HCT116 (cell line): ENCODE results near the gene REXO4. TPM values are rescaled to one million over a fixed set of nuclear protein-coding genes. Genes with fewer than 3 reads are reported as not detected.

ENCODE experiments used
- ATAC-seq: fragments of 200-7000 bp; cut with Tn5 transposase; 2 replicates; pipeline ENCODE4 v1.9.1; 2020; ENCODE audit warnings: mild to moderate bottlenecking, moderate library complexity
- BruUV-seq: library from RNA; stranded (reverse); fragments of 400-500 nt; replicated peaks from 2 replicates; lab custom pipeline; 2021; lab: Mats Ljungman, UMichigan
- CTCF ChIA-PET: fragments of 300-600 bp; sonication (Branson Sonifier 250); formaldehyde crosslinking; loops from one replicate; lab custom pipeline; 2021; ENCODE audit warnings: antibody characterized with exemption; lab: Charles Lee
- POLR2A ChIA-PET: fragments of 300-600, 350-600 bp; sonication (Branson Sonifier 250); formaldehyde crosslinking; loops from one replicate; lab custom pipeline; 2021; ENCODE audit warnings: antibody characterized with exemption; lab: Charles Lee
- RAD21 ChIA-PET, 2 experiments: fragments of 300-600 bp; sonication (Branson Sonifier 250); formaldehyde crosslinking; loops; one replicate each; lab custom pipeline; 2023; ENCODE audit warnings: low total read pairs in 2 of 2; ENCODE audit not compliant: uncharacterized antibody in 2 of 2, unreplicated experiment in 2 of 2, low non-redundant PET in 1 of 2; lab: Charles Lee
- DNase-seq: peaks from one replicate; pipeline ENCODE4 v3.0.0-alpha.2; 2010; ENCODE audit warnings: low read depth, low spot score
- H2AFZ ChIP-seq: fragments of 200-600 bp; shearing (Covaris generic), sonication (generic); 2 replicates; pipeline ENCODE4 v1.6.1; 2017; ENCODE audit warnings: low read depth, mixed run types, mixed read lengths, antibody characterized with exemption, low read length; ENCODE audit not compliant: poor library complexity, severe bottlenecking
- H3K27ac ChIP-seq: 2 replicates; pipeline ENCODE4 v1.5.1; 2012; ENCODE audit warnings: low read depth, low read length
- H3K27me3 ChIP-seq: fragments of 200-600 bp; sonication (generic); 2 replicates; pipeline ENCODE4 v1.6.1; 2016; ENCODE audit warnings: mixed run types, low read length, mixed read lengths; ENCODE audit not compliant: insufficient read depth
- H3K36me3 ChIP-seq, 2 experiments: fragments of 200-500 bp in 1 of 2; fragments of 200-600 bp in 1 of 2; sonication (Bioruptor generic) in 1 of 2; sonication (generic) in 1 of 2; 2 replicates each; pipeline versions ENCODE4 v1.5.1 to v1.6.1; 2014 to 2016; ENCODE audit warnings: low read length in 2 of 2, inconsistent platforms in 1 of 2, mixed read lengths in 1 of 2, mixed run types in 1 of 2; ENCODE audit not compliant: insufficient read depth in 2 of 2, control insufficient read depth in 1 of 2
- H3K4me1 ChIP-seq, 2 experiments: fragments of 200-600 bp in 1 of 2; sonication (generic) in 1 of 2; 2 replicates each; pipeline versions ENCODE4 v1.5.1 to v1.6.1; 2012 to 2017; ENCODE audit warnings: low read length in 2 of 2, inconsistent platforms in 1 of 2, mild to moderate bottlenecking in 1 of 2, mixed read lengths in 1 of 2, mixed run types in 1 of 2, moderate library complexity in 1 of 2; ENCODE audit not compliant: insufficient read depth in 2 of 2, control insufficient read depth in 1 of 2
- H3K4me2 ChIP-seq: fragments of 200-600 bp; sonication (generic); 2 replicates; pipeline ENCODE4 v1.6.1; 2017; ENCODE audit warnings: mixed run types, low read length, mixed read lengths
- H3K4me3 ChIP-seq, 2 experiments: fragments of 200-600 bp in 1 of 2; sonication (generic) in 1 of 2; replicated peaks in 1 of 2; 2 replicates each; pipeline ENCODE4 v1.5.1; 2011 to 2016; ENCODE audit warnings: low read length in 2 of 2, control low read depth in 1 of 2, low read depth in 1 of 2, mild to moderate bottlenecking in 1 of 2, mixed read lengths in 1 of 2, mixed run types in 1 of 2
- H3K79me2 ChIP-seq: fragments of 200-600 bp; sonication (generic); 2 replicates; pipeline ENCODE4 v1.6.1; 2017; ENCODE audit warnings: mild to moderate bottlenecking, mixed run types, low read length, moderate library complexity, mixed read lengths; ENCODE audit not compliant: insufficient read depth
- H3K9ac ChIP-seq: fragments of 200-600 bp; sonication (generic); 2 replicates; pipeline ENCODE4 v1.6.1; 2016; ENCODE audit warnings: low read length, mixed read lengths
- H3K9me2 ChIP-seq: fragments of 200-600 bp; sonication (generic), shearing (Covaris generic); 2 replicates; pipeline ENCODE4 v1.6.1; 2017; ENCODE audit warnings: mixed run types, mild to moderate bottlenecking, moderate library complexity; ENCODE audit not compliant: insufficient read depth
- H3K9me3 ChIP-seq, 2 experiments: fragments of 200-500 bp in 1 of 2; fragments of 200-600 bp in 1 of 2; sonication (Bioruptor generic) in 1 of 2; sonication (generic) in 1 of 2; 2 replicates each; pipeline ENCODE4 v1.6.1; 2014 to 2017; ENCODE audit warnings: low read length in 2 of 2, mixed read lengths in 2 of 2, inconsistent platforms in 1 of 2, low read depth in 1 of 2, mild to moderate bottlenecking in 1 of 2, mixed run types in 1 of 2, moderate library complexity in 1 of 2; ENCODE audit not compliant: control insufficient read depth in 1 of 2, insufficient read depth in 1 of 2
- H4K20me1 ChIP-seq: fragments of 200-600 bp; sonication (generic), shearing (Covaris generic); 2 replicates; pipeline ENCODE4 v1.6.1; 2017; ENCODE audit warnings: mixed run types, mild to moderate bottlenecking, moderate library complexity; ENCODE audit not compliant: insufficient read depth
- ATF3 ChIP-seq: IDR thresholded peaks from 2 replicates; pipeline ENCODE4 v1.6.1; 2012
- CEBPB ChIP-seq: IDR thresholded peaks from 2 replicates; pipeline ENCODE4 v1.6.1; 2012; ENCODE audit warnings: low read depth
- EZH2phosphoT487 ChIP-seq: fragments of 200-600 bp; IDR thresholded peaks from 2 replicates; pipeline ENCODE4 v1.6.1; 2018; ENCODE audit warnings: antibody characterized with exemption, borderline replicate concordance
- FOSL1 ChIP-seq: IDR thresholded peaks from 2 replicates; pipeline ENCODE4 v1.6.1; 2012; ENCODE audit warnings: low read depth
- POLR2A ChIP-seq: IDR thresholded peaks from 2 replicates; pipeline ENCODE4 v1.7.0; 2011; ENCODE audit warnings: borderline replicate concordance; ENCODE audit not compliant: insufficient read depth, insufficient read length; ENCODE audit errors: extremely low read depth
- POLR2AphosphoS5 ChIP-seq: IDR thresholded peaks from 2 replicates; pipeline ENCODE4 v1.6.1; 2011; ENCODE audit warnings: mild to moderate bottlenecking, low read depth, low read length, moderate library complexity
- RAD21 ChIP-seq: IDR thresholded peaks from 2 replicates; pipeline ENCODE4 v1.6.1; 2012; ENCODE audit warnings: low read depth, mild to moderate bottlenecking
- SRF ChIP-seq: IDR thresholded peaks from 2 replicates; pipeline ENCODE4 v1.6.1; 2012; ENCODE audit warnings: low read depth
- YY1 ChIP-seq: IDR thresholded peaks from 2 replicates; pipeline ENCODE4 v1.6.1; 2011; ENCODE audit warnings: low read length, low read depth, moderate library complexity, mild to moderate bottlenecking; ENCODE audit not compliant: insufficient replicate concordance; ENCODE audit errors: extremely low read depth
- intact Hi-C: fragments of 100-400 bp; cut with micrococcal nuclease; formaldehyde crosslinking; loops from 2 replicates; pipeline ENCODE4 v1.10.0; 2022
- total RNA-seq: library from RNA; stranded (reverse); gene quantifications from one replicate; pipeline ENCODE4 v1.2.1, GENCODE V29; 2021; ENCODE audit not compliant: unreplicated experiment
- TF ChIP-seq, protein P1 (sequence below), 3 experiments: fragments of 200-600 bp in 1 of 3; sonication (generic) in 1 of 3; IDR thresholded peaks in 2 of 3; conservative IDR thresholded peaks in 1 of 3; 2 replicates each; pipeline ENCODE4 v1.5.1; 2012 to 2017; ENCODE audit warnings: low read depth in 2 of 3, low read length in 2 of 3, antibody characterized with exemption in 1 of 3, borderline replicate concordance in 1 of 3, control low read depth in 1 of 3, mild to moderate bottlenecking in 1 of 3, mixed read lengths in 1 of 3, mixed run types in 1 of 3, moderate library complexity in 1 of 3; ENCODE audit not compliant: insufficient read depth in 1 of 3

Gene REXO4
- total RNA-seq, 1 experiment from 2014 or later, result 24.6 TPM

DNA sequence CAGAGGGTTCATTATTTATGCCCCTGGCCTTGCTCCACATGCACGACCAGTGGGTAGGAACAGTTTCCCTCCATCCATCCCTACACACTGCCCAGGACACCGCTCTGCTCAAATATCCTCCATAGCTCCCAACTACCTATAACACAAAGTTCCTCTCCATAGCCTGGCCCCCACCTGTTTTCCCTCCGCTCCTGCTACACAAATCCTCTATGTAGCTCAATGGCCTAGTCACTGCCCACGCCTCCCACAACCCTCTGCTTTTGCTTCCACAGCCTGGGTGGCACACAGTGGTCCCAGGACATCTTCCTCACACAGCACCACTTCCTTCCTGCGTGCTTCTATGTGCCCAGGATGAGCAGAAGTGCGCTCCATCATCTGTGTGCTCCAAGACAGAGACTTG, 20.4 kb downstream of the REXO4 start:
- no peak for DNase-seq
- TF ChIP-seq YY1 (no peak), RAD21 (no peak), POLR2A (no peak), EZH2phosphoT487 (no peak), CEBPB (no peak), SRF (no peak), FOSL1 (no peak), ATF3 (no peak), POLR2AphosphoS5 (no peak)
- TF ChIP-seq, protein P1, sequence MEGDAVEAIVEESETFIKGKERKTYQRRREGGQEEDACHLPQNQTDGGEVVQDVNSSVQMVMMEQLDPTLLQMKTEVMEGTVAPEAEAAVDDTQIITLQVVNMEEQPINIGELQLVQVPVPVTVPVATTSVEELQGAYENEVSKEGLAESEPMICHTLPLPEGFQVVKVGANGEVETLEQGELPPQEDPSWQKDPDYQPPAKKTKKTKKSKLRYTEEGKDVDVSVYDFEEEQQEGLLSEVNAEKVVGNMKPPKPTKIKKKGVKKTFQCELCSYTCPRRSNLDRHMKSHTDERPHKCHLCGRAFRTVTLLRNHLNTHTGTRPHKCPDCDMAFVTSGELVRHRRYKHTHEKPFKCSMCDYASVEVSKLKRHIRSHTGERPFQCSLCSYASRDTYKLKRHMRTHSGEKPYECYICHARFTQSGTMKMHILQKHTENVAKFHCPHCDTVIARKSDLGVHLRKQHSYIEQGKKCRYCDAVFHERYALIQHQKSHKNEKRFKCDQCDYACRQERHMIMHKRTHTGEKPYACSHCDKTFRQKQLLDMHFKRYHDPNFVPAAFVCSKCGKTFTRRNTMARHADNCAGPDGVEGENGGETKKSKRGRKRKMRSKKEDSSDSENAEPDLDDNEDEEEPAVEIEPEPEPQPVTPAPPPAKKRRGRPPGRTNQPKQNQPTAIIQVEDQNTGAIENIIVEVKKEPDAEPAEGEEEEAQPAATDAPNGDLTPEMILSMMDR (IDR thresholded peaks at IDR 0.05 in 2 of 3, conservative IDR thresholded peaks at IDR 0.05 in 1 of 3; ENCODE audit: borderline replicate concordance in 1 of 3, insufficient read depth in 1 of 3, low read depth in 2 of 3, low read length in 2 of 3), result no peak
- ATAC-seq, result no peak; the same call in 1 of the 2 replicates
- H3K79me2 ChIP-seq, result no peaks in the 10 kb centered on the region
- H3K4me2 ChIP-seq, result no peak overlapping the region
- H3K27me3 ChIP-seq, result 0 out of 2 replicates have a peak, but pooled peaks cover 2% of the 10 kb centered on the region
- H3K9ac ChIP-seq, result no peak overlapping the region
- H3K4me3 ChIP-seq, result no peak overlapping the region
- intact Hi-C loops, result no loop called here
- H3K4me1 ChIP-seq, result no peaks in the 10 kb centered on the region
- no peaks in the 10 kb centered on the region for H3K9me2 ChIP-seq
- no peaks in the 10 kb centered on the region for H3K9me3 ChIP-seq
- H2AFZ ChIP-seq, result no peak overlapping the region
- CTCF ChIA-PET, result interaction anchor here (1.4 kb wide), 1 partner anchor 81 kb away, joined by 3 read pairs; the partner anchor contains the start of gene SLC2A6
- H4K20me1 ChIP-seq, result no peaks in the 10 kb centered on the region
- RAD21 ChIA-PET, result no interaction called here
- BruUV-seq, result no TSS peak
- H3K27ac ChIP-seq, result no peak overlapping the region
- no peaks in the 10 kb centered on the region for H3K36me3 ChIP-seq
- POLR2A ChIA-PET, result no interaction called here
